ENCODE data around the gene NSMF. TPM values are rescaled to one million over a fixed set of nuclear protein-coding genes. Genes with fewer than 3 reads are reported as not detected.

Gene NSMF
- total and polyA plus RNA-seq, 2 of the 8 experiments (the other 6 are each of a cell fraction or from before 2014, with no cell fraction given): 56.7 to 65.1 TPM

DNA sequence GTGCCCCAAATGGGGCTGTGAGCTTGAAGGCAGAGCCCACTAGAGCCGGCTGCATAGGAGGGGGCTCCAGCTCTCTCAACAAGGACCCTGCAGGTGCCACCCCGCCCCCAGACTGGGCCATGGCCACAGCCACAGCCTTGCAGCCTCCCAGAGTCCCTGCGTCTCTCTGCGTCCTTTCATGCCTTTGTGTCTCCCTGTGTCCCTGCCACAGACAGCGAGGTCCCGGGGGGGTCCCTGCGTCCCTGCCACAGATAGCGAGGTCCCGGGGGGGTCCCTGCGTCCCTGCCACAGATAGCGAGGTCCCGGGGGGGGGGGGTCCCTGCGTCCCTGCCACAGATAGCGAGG is 29.6 kb downstream of the NSMF start (continued):
- TF ChIP-seq, protein P1, sequence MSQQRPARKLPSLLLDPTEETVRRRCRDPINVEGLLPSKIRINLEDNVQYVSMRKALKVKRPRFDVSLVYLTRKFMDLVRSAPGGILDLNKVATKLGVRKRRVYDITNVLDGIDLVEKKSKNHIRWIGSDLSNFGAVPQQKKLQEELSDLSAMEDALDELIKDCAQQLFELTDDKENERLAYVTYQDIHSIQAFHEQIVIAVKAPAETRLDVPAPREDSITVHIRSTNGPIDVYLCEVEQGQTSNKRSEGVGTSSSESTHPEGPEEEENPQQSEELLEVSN (IDR thresholded peaks at IDR 0.05): no peak
- TF ChIP-seq, protein P2, sequence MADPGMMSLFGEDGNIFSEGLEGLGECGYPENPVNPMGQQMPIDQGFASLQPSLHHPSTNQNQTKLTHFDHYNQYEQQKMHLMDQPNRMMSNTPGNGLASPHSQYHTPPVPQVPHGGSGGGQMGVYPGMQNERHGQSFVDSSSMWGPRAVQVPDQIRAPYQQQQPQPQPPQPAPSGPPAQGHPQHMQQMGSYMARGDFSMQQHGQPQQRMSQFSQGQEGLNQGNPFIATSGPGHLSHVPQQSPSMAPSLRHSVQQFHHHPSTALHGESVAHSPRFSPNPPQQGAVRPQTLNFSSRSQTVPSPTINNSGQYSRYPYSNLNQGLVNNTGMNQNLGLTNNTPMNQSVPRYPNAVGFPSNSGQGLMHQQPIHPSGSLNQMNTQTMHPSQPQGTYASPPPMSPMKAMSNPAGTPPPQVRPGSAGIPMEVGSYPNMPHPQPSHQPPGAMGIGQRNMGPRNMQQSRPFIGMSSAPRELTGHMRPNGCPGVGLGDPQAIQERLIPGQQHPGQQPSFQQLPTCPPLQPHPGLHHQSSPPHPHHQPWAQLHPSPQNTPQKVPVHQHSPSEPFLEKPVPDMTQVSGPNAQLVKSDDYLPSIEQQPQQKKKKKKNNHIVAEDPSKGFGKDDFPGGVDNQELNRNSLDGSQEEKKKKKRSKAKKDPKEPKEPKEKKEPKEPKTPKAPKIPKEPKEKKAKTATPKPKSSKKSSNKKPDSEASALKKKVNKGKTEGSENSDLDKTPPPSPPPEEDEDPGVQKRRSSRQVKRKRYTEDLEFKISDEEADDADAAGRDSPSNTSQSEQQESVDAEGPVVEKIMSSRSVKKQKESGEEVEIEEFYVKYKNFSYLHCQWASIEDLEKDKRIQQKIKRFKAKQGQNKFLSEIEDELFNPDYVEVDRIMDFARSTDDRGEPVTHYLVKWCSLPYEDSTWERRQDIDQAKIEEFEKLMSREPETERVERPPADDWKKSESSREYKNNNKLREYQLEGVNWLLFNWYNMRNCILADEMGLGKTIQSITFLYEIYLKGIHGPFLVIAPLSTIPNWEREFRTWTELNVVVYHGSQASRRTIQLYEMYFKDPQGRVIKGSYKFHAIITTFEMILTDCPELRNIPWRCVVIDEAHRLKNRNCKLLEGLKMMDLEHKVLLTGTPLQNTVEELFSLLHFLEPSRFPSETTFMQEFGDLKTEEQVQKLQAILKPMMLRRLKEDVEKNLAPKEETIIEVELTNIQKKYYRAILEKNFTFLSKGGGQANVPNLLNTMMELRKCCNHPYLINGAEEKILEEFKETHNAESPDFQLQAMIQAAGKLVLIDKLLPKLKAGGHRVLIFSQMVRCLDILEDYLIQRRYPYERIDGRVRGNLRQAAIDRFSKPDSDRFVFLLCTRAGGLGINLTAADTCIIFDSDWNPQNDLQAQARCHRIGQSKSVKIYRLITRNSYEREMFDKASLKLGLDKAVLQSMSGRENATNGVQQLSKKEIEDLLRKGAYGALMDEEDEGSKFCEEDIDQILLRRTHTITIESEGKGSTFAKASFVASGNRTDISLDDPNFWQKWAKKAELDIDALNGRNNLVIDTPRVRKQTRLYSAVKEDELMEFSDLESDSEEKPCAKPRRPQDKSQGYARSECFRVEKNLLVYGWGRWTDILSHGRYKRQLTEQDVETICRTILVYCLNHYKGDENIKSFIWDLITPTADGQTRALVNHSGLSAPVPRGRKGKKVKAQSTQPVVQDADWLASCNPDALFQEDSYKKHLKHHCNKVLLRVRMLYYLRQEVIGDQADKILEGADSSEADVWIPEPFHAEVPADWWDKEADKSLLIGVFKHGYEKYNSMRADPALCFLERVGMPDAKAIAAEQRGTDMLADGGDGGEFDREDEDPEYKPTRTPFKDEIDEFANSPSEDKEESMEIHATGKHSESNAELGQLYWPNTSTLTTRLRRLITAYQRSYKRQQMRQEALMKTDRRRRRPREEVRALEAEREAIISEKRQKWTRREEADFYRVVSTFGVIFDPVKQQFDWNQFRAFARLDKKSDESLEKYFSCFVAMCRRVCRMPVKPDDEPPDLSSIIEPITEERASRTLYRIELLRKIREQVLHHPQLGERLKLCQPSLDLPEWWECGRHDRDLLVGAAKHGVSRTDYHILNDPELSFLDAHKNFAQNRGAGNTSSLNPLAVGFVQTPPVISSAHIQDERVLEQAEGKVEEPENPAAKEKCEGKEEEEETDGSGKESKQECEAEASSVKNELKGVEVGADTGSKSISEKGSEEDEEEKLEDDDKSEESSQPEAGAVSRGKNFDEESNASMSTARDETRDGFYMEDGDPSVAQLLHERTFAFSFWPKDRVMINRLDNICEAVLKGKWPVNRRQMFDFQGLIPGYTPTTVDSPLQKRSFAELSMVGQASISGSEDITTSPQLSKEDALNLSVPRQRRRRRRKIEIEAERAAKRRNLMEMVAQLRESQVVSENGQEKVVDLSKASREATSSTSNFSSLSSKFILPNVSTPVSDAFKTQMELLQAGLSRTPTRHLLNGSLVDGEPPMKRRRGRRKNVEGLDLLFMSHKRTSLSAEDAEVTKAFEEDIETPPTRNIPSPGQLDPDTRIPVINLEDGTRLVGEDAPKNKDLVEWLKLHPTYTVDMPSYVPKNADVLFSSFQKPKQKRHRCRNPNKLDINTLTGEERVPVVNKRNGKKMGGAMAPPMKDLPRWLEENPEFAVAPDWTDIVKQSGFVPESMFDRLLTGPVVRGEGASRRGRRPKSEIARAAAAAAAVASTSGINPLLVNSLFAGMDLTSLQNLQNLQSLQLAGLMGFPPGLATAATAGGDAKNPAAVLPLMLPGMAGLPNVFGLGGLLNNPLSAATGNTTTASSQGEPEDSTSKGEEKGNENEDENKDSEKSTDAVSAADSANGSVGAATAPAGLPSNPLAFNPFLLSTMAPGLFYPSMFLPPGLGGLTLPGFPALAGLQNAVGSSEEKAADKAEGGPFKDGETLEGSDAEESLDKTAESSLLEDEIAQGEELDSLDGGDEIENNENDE (IDR thresholded peaks at IDR 0.05; ENCODE audit: insufficient replicate concordance, low read length): no peak
- TF ChIP-seq SIRT6 (IDR thresholded peaks at IDR 0.05; ENCODE audit: low read length) (no peak), KDM4A (IDR thresholded peaks at IDR 0.05; ENCODE audit: low read depth, low read length, severe bottlenecking) (no peak), BCL11A (IDR thresholded peaks at IDR 0.05; ENCODE audit: low read depth in 2 of 2, low read length in 2 of 2) (no peak), CHD1 (IDR thresholded peaks at IDR 0.05; ENCODE audit: low read depth, low read length) (no peak), YY1 (IDR thresholded peaks at IDR 0.05; ENCODE audit: low read depth, low read length) (no peak)

All from H1 (cell line).